T-helper 2 cell (primary cell): ENCODE results near the gene STK11IP.

Source experiments
- DNase-seq, 5 experiments: peaks; one replicate each; pipeline versions ENCODE4 v3.0.0 to v3.0.0-alpha.2; 2012 to 2022

Gene STK11IP

DNA sequence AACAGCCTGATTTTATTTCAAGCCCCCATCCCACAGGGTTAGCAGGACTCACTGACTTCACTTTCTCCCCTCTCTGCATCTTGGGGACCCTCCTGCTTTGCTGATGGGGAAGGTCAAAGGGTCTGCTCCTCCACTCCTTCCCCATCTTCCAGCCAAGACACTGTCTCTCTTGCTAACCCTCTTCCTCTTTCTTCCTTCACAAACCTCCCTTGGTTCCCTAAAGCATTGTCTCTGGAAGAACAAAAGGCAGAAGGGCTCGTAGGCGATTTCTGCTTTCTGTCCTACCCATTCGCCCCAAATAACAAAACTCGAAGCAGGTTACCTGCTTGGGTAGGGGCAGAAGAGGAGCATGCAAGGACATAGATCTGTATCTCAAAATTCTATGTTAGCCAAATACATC, 24.3 kb downstream of the STK11IP start:
- no peak for DNase-seq

- no peak for DNase-seq
These were observed 24.8 kb downstream of the STK11IP start for GRCh38 chr2:219622472-219622871.

- DNase-seq = no peak
These were observed 26.9 kb downstream of the STK11IP start for GRCh38 chr2:219624565-219624964.

- DNase-seq = no peak
These were observed 27.5 kb downstream of the STK11IP start for GRCh38 chr2:219625179-219625578.

- no peak for DNase-seq
These were observed 28.9 kb downstream of the STK11IP start for GRCh38 chr2:219626540-219626939.

GRCh38 chr2:219627103-219628100, 29.7 kb downstream of the STK11IP start, which contains the start of gene SLC4A3:
Gene SLC4A3 (plus strand): TSS chr2:219627630. CDS start chr2:219627993, 363 bp downstream.
- peak in 1 of 5 experiments; percentile 5 for DNase-seq

DNA sequence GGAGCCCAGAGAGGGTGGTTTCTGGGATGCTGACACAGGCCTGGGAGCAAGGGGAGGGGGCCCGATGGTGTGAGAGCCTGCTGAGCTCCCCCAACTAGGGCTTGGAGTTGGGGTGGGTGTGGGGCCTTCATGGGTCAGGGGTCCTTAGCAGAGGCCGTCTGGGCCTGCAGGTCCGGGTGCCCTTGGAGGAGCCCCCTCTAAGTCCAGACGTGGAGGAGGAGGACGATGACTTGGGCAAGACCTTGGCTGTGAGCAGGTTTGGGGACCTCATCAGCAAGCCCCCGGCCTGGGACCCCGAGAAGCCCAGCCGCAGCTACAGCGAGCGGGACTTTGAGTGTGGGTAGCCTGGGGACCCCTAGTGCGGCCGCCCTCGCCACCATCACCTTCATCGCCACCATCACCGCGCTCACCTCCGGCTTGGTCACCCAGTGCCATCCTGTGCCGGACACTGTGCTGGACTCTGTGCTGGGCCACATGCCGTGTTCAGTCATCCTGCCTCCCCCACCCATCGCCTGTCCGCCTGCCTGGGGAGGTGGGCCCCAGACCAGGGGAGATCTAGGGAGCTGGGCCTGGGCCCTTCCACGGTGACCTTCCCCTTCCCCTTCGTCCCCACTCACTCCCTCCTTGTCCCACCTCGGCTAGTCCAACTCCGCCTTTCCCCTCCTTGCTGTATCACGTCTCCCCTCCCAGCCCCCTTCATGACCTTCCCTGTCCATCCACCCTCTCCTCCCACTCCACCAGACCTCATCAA, 30.8 kb downstream of the STK11IP start:
- no peak for DNase-seq

- DNase-seq = no peak
These were observed 31.6 kb downstream of the STK11IP start for GRCh38 chr2:219628986-219629901.

GRCh38 chr2:219629976-219630695, 32.5 kb downstream of the STK11IP start:
- DNase-seq = no peak

- no peak for DNase-seq
These were observed 33.2 kb downstream of the STK11IP start for GRCh38 chr2:219630770-219631405.

GRCh38 chr2:219631406-219631891, 33.8 kb downstream of the STK11IP start:
- no peak for DNase-seq

GRCh38 chr2:219631904-219632759, 34.5 kb downstream of the STK11IP start:
- DNase-seq = no peak

GRCh38 chr2:219632760-219633105, 35.1 kb downstream of the STK11IP start:
- DNase-seq = no peak

- DNase-seq = no peak
These were observed 35.8 kb downstream of the STK11IP start for GRCh38 chr2:219633276-219634065.

DNA sequence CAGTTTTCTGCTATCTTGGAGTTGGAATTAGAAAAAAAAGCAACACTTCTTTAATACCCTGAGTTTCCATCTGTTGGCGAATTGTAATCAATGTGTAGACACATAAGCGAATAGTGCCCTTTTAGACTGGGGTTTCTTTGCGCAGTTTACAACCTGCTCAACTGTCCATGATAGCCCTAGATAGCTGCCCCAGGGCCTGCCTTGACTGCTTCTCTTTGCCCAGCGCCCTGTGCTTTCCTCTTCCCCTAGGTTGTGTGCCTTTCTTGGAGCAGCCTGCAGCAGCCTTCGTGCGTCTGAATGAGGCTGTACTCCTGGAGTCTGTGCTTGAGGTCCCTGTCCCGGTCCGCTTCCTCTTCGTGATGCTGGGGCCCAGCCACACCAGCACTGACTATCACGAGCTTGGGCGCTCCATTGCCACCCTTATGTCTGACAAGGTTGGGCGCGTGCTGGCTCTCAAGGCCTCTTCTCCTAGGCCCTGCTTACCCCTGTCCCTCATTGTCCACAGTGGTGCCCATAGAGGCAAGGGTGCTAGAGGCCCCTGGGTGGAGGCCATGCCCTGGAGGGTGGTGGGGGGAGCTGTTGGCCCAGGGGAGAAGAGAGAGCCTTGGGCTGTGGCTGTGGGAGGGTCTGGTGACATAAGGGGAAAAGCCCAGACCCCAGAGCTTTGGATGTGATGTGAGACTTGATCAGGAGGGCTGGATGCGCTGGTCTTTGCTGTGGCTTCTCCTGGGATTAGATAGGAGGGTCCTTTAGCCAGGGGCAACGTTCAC, 36.7 kb downstream of the STK11IP start:
- no peak for DNase-seq

GRCh38 chr2:219634951-219635751, 37.5 kb downstream of the STK11IP start:
- DNase-seq = no peak

DNA sequence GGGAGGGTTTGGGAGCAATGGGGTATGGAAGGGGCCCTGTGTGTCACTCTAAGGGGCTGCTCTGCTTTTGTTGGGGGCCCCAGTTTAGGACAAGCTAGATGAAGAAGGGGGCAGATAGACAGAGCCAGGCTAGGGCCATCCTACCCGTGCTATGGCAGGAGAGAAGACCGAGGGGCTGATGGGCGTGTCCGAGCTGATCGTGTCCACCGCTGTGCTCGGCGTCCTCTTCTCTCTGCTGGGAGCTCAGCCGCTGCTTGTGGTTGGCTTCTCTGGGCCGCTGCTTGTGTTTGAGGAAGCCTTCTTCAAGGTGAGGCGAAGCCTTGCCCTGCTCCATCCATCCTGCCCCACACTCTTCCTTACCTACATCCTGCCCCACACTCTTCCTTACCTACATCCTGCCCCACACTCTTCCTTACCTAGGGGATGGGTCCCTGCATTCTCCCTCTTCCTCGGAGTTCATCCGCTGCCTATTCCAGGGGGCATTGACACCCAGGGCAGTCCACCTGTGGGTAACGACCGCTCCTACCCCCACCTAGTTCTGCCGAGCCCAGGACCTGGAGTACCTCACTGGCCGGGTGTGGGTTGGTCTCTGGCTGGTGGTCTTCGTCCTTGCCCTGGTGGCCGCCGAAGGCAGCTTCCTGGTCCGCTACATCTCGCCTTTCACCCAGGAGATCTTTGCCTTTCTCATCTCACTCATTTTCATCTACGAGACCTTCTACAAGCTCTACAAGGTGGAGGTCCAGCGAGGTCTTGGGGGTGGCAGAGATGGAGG, 38.7 kb downstream of the STK11IP start:
- DNase-seq = no peak
